ENCODE measurements around the gene CDH22. TPM values are rescaled to one million over a fixed set of nuclear protein-coding genes. Genes with fewer than 3 reads are reported as not detected.

CDH22 gene
- total and polyA plus RNA-seq, 9 of the 15 experiments (the other 6 are each of a cell fraction or from before 2014, with no cell fraction given), result 0.07 to 0.08 TPM; not detected in 7

GRCh38 chr20:46312075-46312944 lies 4.0 kb upstream of the CDH22 start (continued):
- TF ChIP-seq, protein P1, sequence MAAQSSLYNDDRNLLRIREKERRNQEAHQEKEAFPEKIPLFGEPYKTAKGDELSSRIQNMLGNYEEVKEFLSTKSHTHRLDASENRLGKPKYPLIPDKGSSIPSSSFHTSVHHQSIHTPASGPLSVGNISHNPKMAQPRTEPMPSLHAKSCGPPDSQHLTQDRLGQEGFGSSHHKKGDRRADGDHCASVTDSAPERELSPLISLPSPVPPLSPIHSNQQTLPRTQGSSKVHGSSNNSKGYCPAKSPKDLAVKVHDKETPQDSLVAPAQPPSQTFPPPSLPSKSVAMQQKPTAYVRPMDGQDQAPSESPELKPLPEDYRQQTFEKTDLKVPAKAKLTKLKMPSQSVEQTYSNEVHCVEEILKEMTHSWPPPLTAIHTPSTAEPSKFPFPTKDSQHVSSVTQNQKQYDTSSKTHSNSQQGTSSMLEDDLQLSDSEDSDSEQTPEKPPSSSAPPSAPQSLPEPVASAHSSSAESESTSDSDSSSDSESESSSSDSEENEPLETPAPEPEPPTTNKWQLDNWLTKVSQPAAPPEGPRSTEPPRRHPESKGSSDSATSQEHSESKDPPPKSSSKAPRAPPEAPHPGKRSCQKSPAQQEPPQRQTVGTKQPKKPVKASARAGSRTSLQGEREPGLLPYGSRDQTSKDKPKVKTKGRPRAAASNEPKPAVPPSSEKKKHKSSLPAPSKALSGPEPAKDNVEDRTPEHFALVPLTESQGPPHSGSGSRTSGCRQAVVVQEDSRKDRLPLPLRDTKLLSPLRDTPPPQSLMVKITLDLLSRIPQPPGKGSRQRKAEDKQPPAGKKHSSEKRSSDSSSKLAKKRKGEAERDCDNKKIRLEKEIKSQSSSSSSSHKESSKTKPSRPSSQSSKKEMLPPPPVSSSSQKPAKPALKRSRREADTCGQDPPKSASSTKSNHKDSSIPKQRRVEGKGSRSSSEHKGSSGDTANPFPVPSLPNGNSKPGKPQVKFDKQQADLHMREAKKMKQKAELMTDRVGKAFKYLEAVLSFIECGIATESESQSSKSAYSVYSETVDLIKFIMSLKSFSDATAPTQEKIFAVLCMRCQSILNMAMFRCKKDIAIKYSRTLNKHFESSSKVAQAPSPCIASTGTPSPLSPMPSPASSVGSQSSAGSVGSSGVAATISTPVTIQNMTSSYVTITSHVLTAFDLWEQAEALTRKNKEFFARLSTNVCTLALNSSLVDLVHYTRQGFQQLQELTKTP (IDR thresholded peaks at IDR 0.05; ENCODE audit: low read depth in 1 of 2, partially characterized antibody in 2 of 2), result no peak
- no peak for TF ChIP-seq CBX5 (IDR thresholded peaks at IDR 0.05; ENCODE audit: borderline replicate concordance, low read depth)
- TF ChIP-seq TAF9B (IDR thresholded peaks at IDR 0.05; ENCODE audit: partially characterized antibody), result peak; percentile 9
- TF ChIP-seq FOXM1 (IDR thresholded peaks at IDR 0.05; ENCODE audit: low read depth), result no peak
- TF ChIP-seq FOXM1 (CRISPR knock-in tag; IDR thresholded peaks at IDR 0.05; ENCODE audit: low read depth), result no peak
- no peak for TF ChIP-seq KDM5B (IDR thresholded peaks at IDR 0.05; ENCODE audit: insufficient replicate concordance, low read depth, low read length)
- no peak for TF ChIP-seq ZMIZ1 (IDR thresholded peaks at IDR 0.05; ENCODE audit: low read depth in 2 of 2, low read length in 2 of 2)
- TF ChIP-seq KLF6 (CRISPR knock-in tag; IDR thresholded peaks at IDR 0.05; ENCODE audit: borderline replicate concordance), result no peak
- no peak for TF ChIP-seq SLC30A9 (CRISPR knock-in tag; IDR thresholded peaks at IDR 0.05)
- TF ChIP-seq NKRF (IDR thresholded peaks at IDR 0.05; ENCODE audit: borderline replicate concordance), result no peak
- no peak for TF ChIP-seq IFI16 (CRISPR knock-in tag; IDR thresholded peaks at IDR 0.05)
- TF ChIP-seq, protein P2, sequence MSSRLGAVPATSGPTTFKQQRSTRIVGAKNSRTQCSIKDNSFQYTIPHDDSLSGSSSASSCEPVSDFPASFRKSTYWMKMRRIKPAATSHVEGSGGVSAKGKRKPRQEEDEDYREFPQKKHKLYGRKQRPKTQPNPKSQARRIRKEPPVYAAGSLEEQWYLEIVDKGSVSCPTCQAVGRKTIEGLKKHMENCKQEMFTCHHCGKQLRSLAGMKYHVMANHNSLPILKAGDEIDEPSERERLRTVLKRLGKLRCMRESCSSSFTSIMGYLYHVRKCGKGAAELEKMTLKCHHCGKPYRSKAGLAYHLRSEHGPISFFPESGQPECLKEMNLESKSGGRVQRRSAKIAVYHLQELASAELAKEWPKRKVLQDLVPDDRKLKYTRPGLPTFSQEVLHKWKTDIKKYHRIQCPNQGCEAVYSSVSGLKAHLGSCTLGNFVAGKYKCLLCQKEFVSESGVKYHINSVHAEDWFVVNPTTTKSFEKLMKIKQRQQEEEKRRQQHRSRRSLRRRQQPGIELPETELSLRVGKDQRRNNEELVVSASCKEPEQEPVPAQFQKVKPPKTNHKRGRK (tag; IDR thresholded peaks at IDR 0.05), result peak; percentile 84
- TF ChIP-seq SMARCB1 (IDR thresholded peaks at IDR 0.05; ENCODE audit: insufficient read length, low read depth), result no peak
- TF ChIP-seq TCF7 (IDR thresholded peaks at IDR 0.05; ENCODE audit: borderline replicate concordance), result no peak
- TF ChIP-seq CBFB (CRISPR knock-in tag; IDR thresholded peaks at IDR 0.05), result no peak
- no peak for TF ChIP-seq ZNF174 (CRISPR knock-in tag; IDR thresholded peaks at IDR 0.05)
